Measurements from ENCODE around the gene KLK13. TPM values are rescaled to one million over a fixed set of nuclear protein-coding genes. Genes with fewer than 3 reads are reported as not detected.

Gene KLK13
- total and polyA plus RNA-seq, 7 donors = 0.58 to 0.60 TPM; not detected in 5

- Histone ChIP-seq H3K27me3 (peaks cover 18 to 88% (median 57%) of the 10 kb centered on the region in 3 donors), H3K27ac (no peak overlapping the region), H3K4me1 (peaks cover 0 to 26% (median 18%) of the 10 kb centered on the region in 4 donors), H3K4me3 (no peak overlapping the region), H3K9me3 (no peaks in the 10 kb centered on the region), H3K36me3 (no peaks in the 10 kb centered on the region)
- DNase-seq = no peak
- no peak for TF ChIP-seq POLR2AphosphoS5 (IDR thresholded peaks at IDR 0.05)
- TF ChIP-seq CTCF (IDR thresholded peaks at IDR 0.05) = no peak
- TF ChIP-seq POLR2A (IDR thresholded peaks at IDR 0.05) = no peak
- TF ChIP-seq EP300 (IDR thresholded peaks at IDR 0.05) = no peak
- intact Hi-C loops (cut with DNase I) = no loop called here
- 85 to 88% methylated on average over 19 of the region's 19 CpGs for WGBS, 2 donors
Observed at GRCh38 chr19:51015691-51016267, 49.1 kb downstream of the KLK13 start.

DNA sequence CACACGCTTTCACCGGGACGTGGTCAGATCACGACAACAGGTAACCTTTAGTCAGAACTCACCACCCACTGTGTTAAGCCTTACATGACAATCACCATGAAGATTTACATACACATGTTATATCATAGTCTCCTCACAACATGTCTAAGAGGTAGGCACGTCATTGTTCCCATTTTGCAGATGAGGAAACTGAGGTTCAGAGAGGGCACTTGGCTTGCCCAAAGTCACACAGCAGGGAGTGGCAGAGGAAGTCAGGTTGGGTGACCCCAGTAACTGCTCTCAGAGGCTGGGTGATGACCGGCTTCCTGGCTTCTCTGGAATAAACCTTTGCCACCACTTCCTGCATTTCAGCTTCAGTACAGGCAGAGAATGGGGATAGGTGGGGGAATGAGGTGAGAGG, 50.6 kb downstream of the KLK13 start:
- 82 to 88% methylated on average over 6 of the region's 6 CpGs for WGBS, 2 donors
- intact Hi-C loops (cut with DNase I) = no loop called here
- peaks cover 17 to 87% (median 63%) of the 10 kb centered on the region in 3 donors for H3K27me3 ChIP-seq

GRCh38 chr19:51012661-51013190, 52.2 kb downstream of the KLK13 start:
- H3K27ac ChIP-seq = no peak overlapping the region
- peaks cover 10 to 79% (median 50%) of the 10 kb centered on the region in 3 donors for H3K27me3 ChIP-seq
- H3K4me3 ChIP-seq = no peak overlapping the region
- 63 to 73% methylated on average over 12 of the region's 12 CpGs for WGBS, 2 donors
- intact Hi-C loops (cut with DNase I) = no loop called here
- H3K36me3 ChIP-seq = no peaks in the 10 kb centered on the region
- no peak for TF ChIP-seq POLR2A (IDR thresholded peaks at IDR 0.05)
- TF ChIP-seq POLR2AphosphoS5 (IDR thresholded peaks at IDR 0.05) = no peak
- TF ChIP-seq CTCF (IDR thresholded peaks at IDR 0.05) = no peak
- no peak for TF ChIP-seq EP300 (IDR thresholded peaks at IDR 0.05)
- DNase-seq = no peak
- peaks cover 0 to 8% (median 8%) of the 10 kb centered on the region in 4 donors for H3K4me1 ChIP-seq
- H3K9me3 ChIP-seq = no peaks in the 10 kb centered on the region

More for the DNA sequence above, 50.6 kb downstream of the KLK13 start:
- Histone ChIP-seq H3K36me3 (no peaks in the 10 kb centered on the region), H3K27ac (no peak overlapping the region), H3K4me1 (peaks cover 0 to 20% (median 17%) of the 10 kb centered on the region in 4 donors), H3K9me3 (no peaks in the 10 kb centered on the region), H3K4me3 (no peak overlapping the region)
- DNase-seq = no peak
- TF ChIP-seq EP300 (IDR thresholded peaks at IDR 0.05) (no peak), POLR2AphosphoS5 (IDR thresholded peaks at IDR 0.05) (no peak), POLR2A (IDR thresholded peaks at IDR 0.05) (no peak), CTCF (IDR thresholded peaks at IDR 0.05) (no peak)

GRCh38 chr19:51010066-51010795, 54.7 kb downstream of the KLK13 start:
- DNase-seq = peak; percentile 20
- Histone ChIP-seq H3K36me3 (no peaks in the 10 kb centered on the region), H3K27me3 (peaks cover 0 to 64% (median 30%) of the 10 kb centered on the region in 3 donors), H3K9me3 (no peaks in the 10 kb centered on the region), H3K4me3 (no peak overlapping the region), H3K4me1 (no peaks in the 10 kb centered on the region), H3K27ac (no peak overlapping the region)
- 60 to 78% methylated on average over 4 of the region's 4 CpGs for WGBS, 2 donors
- no peak for TF ChIP-seq POLR2A (IDR thresholded peaks at IDR 0.05)
- TF ChIP-seq CTCF (IDR thresholded peaks at IDR 0.05) = no peak
- TF ChIP-seq POLR2AphosphoS5 (IDR thresholded peaks at IDR 0.05) = no peak
- TF ChIP-seq EP300 (IDR thresholded peaks at IDR 0.05) = no peak
- intact Hi-C loops (cut with DNase I) = no loop called here

Data from sigmoid colon (tissue), 7 donors.